Omental fat pad (tissue), 4 donors: ENCODE results near the gene ANAPC10. TPM values are rescaled to one million over a fixed set of nuclear protein-coding genes. Genes with fewer than 3 reads are reported as not detected.

Source experiments
- ATAC-seq: fragments of 150-250 bp; one replicate; pipeline ENCODE4 v1.9.1; 2016; ENCODE audit warnings: mild to moderate bottlenecking, moderate library complexity; ENCODE audit not compliant: low FRiP score
- DNase-seq: peaks from one replicate; pipeline ENCODE4 v3.0.0-alpha.2; 2019; ENCODE audit warnings: low spot score
- CTCF ChIP-seq, 3 donors: fragments of 450-650 bp; IDR thresholded peaks; one replicate each; pipeline ENCODE4 v1.5.1; 2016 to 2017; ENCODE audit warnings: antibody characterized with exemption in 3 of 3, mild to moderate bottlenecking in 3 of 3, moderate library complexity in 2 of 3
- total RNA-seq, 4 donors: library from RNA; depleted of rRNA; stranded (reverse); fragments of >200 nt; gene quantifications; one replicate each; pipeline ENCODE4 v1.1.0, GENCODE V29; 2016

Gene ANAPC10
- total RNA-seq, 4 donors from 2014 or later = 19.2 to 44.6 (median 21.9) TPM

GRCh38 chr4:145044341-145044740 is 53.7 kb downstream of the ANAPC10 start:
- TF ChIP-seq CTCF (IDR thresholded peaks at IDR 0.05) = no peak
- ATAC-seq = no peak
- no peak for DNase-seq

GRCh38 chr4:145043306-145043705 is 54.7 kb downstream of the ANAPC10 start:
- no peak for TF ChIP-seq CTCF (IDR thresholded peaks at IDR 0.05)
- DNase-seq (no peak), ATAC-seq (no peak)

GRCh38 chr4:145042601-145043285 is 55.3 kb downstream of the ANAPC10 start:
- TF ChIP-seq CTCF (IDR thresholded peaks at IDR 0.05) = no peak
- ATAC-seq (no peak), DNase-seq (no peak)

- no peak for ATAC-seq
- no peak for TF ChIP-seq CTCF (IDR thresholded peaks at IDR 0.05)
- DNase-seq = no peak
Measured at GRCh38 chr4:145041378-145041777, 56.6 kb downstream of the ANAPC10 start.

- TF ChIP-seq CTCF (IDR thresholded peaks at IDR 0.05) = no peak
- no peak for ATAC-seq
- no peak for DNase-seq
Measured at GRCh38 chr4:145035494-145036136, 62.4 kb downstream of the ANAPC10 start.

DNA sequence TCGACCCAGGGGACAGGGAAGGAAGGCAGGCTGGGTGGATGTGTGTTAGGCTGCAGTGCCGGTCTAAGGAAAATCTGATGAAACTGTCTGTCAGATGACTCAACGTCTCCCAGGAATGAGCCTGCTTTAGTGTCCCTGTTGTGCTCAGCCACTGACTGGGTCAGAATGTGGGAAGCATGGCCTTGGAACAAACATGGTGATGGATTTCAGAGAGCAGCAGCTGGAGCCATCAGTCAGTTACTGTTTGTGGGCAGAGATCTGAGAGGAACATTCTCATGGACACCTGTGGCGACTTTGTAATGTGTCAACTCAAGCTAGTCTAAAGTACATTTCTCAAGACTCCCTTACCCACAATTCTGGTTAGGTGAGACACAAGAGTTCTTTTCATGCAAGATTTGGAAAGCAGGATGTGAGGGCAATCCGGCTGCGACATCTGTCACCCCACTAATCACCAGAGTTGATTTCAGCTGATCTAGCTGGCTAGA is 63.2 kb downstream of the ANAPC10 start:
- ATAC-seq = no peak
- no peak for TF ChIP-seq CTCF (IDR thresholded peaks at IDR 0.05)
- DNase-seq = no peak

GRCh38 chr4:145019346-145019745 is 78.7 kb downstream of the ANAPC10 start:
- ATAC-seq (no peak), DNase-seq (no peak)
- no peak for TF ChIP-seq CTCF (IDR thresholded peaks at IDR 0.05)
